Measurements from ENCODE around the gene NUDC.

Gene NUDC

GRCh38 chr1:26921540-26922430, at the start of gene NUDC (continued):
- TF ChIP-seq KLF7 (tag by site-specific recombination; IDR thresholded peaks at IDR 0.05; ENCODE audit: borderline replicate concordance) (peak; percentile 32; the same call in 1 of the 2 replicates), YY2 (tag by site-specific recombination; IDR thresholded peaks at IDR 0.05) (peak; percentile 63), ZNF501 (tag by site-specific recombination; IDR thresholded peaks at IDR 0.05) (peak; percentile 95), HOXA7 (CRISPR knock-in tag; IDR thresholded peaks at IDR 0.05; ENCODE audit: borderline replicate concordance) (no peak), GLI2 (tag by site-specific recombination; IDR thresholded peaks at IDR 0.05; ENCODE audit: borderline replicate concordance, low read depth) (no peak), ZNF302 (tag by site-specific recombination; IDR thresholded peaks at IDR 0.05; ENCODE audit: low read depth) (no peak), ZNF280D (tag by site-specific recombination; IDR thresholded peaks at IDR 0.05) (no peak), HIC1 (tag by site-specific recombination; IDR thresholded peaks at IDR 0.05) (no peak), PBX3 (CRISPR knock-in tag; IDR thresholded peaks at IDR 0.05) (peak; percentile 75; the same call in 1 of the 2 replicates), GLI4 (tag by site-specific recombination; IDR thresholded peaks at IDR 0.05) (peak; percentile 47; the same call in 1 of the 2 replicates), ZNF600 (tag by site-specific recombination; IDR thresholded peaks at IDR 0.05) (peak; percentile 63; the same call in 1 of the 2 replicates), ZNF585B (tag by site-specific recombination; IDR thresholded peaks at IDR 0.05) (no peak), ZBTB20 (tag by site-specific recombination; IDR thresholded peaks at IDR 0.05) (peak; percentile 89), ZNF561 (tag by site-specific recombination; IDR thresholded peaks at IDR 0.05; ENCODE audit: borderline replicate concordance) (peak; percentile 26; the same call in 1 of the 2 replicates), ZNF174 (tag by site-specific recombination; IDR thresholded peaks at IDR 0.05) (no peak), ZNF18 (tag by site-specific recombination; IDR thresholded peaks at IDR 0.05) (no peak), ZNF473 (tag by site-specific recombination; IDR thresholded peaks at IDR 0.05) (no peak), GFI1B (tag by site-specific recombination; IDR thresholded peaks at IDR 0.05) (no peak), GLIS1 (tag by site-specific recombination; IDR thresholded peaks at IDR 0.05) (peak; percentile 6; the same call in 1 of the 2 replicates), ZNF670 (tag by site-specific recombination; IDR thresholded peaks at IDR 0.05; ENCODE audit: low read depth) (no peak), HOXD13 (CRISPR knock-in tag; IDR thresholded peaks at IDR 0.05; ENCODE audit: borderline replicate concordance) (no peak), ZNF202 (tag by site-specific recombination; IDR thresholded peaks at IDR 0.05; ENCODE audit: borderline replicate concordance) (no peak), ZNF433 (tag by site-specific recombination; IDR thresholded peaks at IDR 0.05; ENCODE audit: low read depth) (no peak), ZBTB10 (tag by site-specific recombination; IDR thresholded peaks at IDR 0.05) (no peak), ZNF664 (tag by site-specific recombination; IDR thresholded peaks at IDR 0.05) (no peak), ZBTB26 (tag by site-specific recombination; optimal IDR thresholded peaks at IDR 0.05) (peak; percentile 99), EGR2 (tag by site-specific recombination; IDR thresholded peaks at IDR 0.05; ENCODE audit: low read depth) (peak; percentile 49)
